HG02884 (cell line): ENCODE results near the gene FXYD6.

ENCODE experiments used
- ATAC-seq: cut with Tn5 transposase; IDR thresholded peaks from one replicate; pipeline ENCODE4 v1.9.1; 2021; ENCODE audit warnings: mild to moderate bottlenecking, moderate library complexity; ENCODE audit not compliant: unreplicated experiment

Gene FXYD6

GRCh38 chr11:117796456-117796871 is 80.0 kb downstream of the FXYD6 start:
- no peak for ATAC-seq

- no peak for ATAC-seq
Measured at GRCh38 chr11:117795638-117796455, 80.6 kb downstream of the FXYD6 start.

- ATAC-seq: no peak
Measured at GRCh38 chr11:117794772-117795629, 81.5 kb downstream of the FXYD6 start.

GRCh38 chr11:117794135-117794534 is 82.3 kb downstream of the FXYD6 start:
- no peak for ATAC-seq

- ATAC-seq: no peak
Measured at GRCh38 chr11:117793583-117793982, 82.9 kb downstream of the FXYD6 start.

- no peak for ATAC-seq
Measured at GRCh38 chr11:117792992-117793391, 83.5 kb downstream of the FXYD6 start.

GRCh38 chr11:117792241-117792640 is 84.2 kb downstream of the FXYD6 start:
- ATAC-seq: no peak

GRCh38 chr11:117790279-117790678 is 86.2 kb downstream of the FXYD6 start:
- no peak for ATAC-seq

GRCh38 chr11:117789241-117789640 is 87.2 kb downstream of the FXYD6 start:
- no peak for ATAC-seq
